ENCODE data around the gene TMEM171. TPM values are rescaled to one million over a fixed set of nuclear protein-coding genes. Genes with fewer than 3 reads are reported as not detected.

TMEM171 gene
- total RNA-seq, 2 donors from 2014 or later = not detected

DNA sequence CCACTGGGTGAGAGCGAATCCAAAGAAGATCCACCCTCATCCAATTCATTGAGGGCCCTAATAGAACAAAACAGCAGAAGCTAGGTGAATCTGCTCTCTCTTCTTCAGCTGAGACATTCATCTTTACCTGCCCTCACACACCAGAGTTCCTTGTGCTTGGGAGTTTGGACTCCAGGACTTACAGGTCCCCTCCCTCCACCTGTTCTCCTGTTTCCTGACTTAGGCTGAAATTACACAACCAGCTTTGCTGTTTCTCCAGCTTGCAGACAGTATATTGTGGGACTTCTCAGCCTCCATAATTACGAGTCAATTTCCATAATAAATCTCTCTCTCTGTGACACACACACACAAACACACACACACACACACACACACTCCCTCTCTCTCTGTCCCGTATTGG is 19.1 kb downstream of the TMEM171 start:
- Histone ChIP-seq H3K9me3 (no peaks in the 10 kb centered on the region), H3K4me1 (replicated peaks) (no peaks in the 10 kb centered on the region), H3K36me3 (no peaks in the 10 kb centered on the region), H3K4me3 (no peak overlapping the region), H3K27me3 (replicated peaks; ENCODE audit: insufficient read depth) (peaks cover 7% of the 10 kb centered on the region), H3K27ac (no peak overlapping the region)
- 67% methylated on average over 3 of the region's 3 CpGs for WGBS
- no peak for TF ChIP-seq POLR2AphosphoS5 (IDR thresholded peaks at IDR 0.05)
- no peak for TF ChIP-seq POLR2A (IDR thresholded peaks at IDR 0.05)
- TF ChIP-seq, protein P1, sequence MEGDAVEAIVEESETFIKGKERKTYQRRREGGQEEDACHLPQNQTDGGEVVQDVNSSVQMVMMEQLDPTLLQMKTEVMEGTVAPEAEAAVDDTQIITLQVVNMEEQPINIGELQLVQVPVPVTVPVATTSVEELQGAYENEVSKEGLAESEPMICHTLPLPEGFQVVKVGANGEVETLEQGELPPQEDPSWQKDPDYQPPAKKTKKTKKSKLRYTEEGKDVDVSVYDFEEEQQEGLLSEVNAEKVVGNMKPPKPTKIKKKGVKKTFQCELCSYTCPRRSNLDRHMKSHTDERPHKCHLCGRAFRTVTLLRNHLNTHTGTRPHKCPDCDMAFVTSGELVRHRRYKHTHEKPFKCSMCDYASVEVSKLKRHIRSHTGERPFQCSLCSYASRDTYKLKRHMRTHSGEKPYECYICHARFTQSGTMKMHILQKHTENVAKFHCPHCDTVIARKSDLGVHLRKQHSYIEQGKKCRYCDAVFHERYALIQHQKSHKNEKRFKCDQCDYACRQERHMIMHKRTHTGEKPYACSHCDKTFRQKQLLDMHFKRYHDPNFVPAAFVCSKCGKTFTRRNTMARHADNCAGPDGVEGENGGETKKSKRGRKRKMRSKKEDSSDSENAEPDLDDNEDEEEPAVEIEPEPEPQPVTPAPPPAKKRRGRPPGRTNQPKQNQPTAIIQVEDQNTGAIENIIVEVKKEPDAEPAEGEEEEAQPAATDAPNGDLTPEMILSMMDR (IDR thresholded peaks at IDR 0.05) = no peak
- DNase-seq (ENCODE audit: low spot score) = no peak
- intact Hi-C loops (cut with DNase I) = no loop called here

DNA sequence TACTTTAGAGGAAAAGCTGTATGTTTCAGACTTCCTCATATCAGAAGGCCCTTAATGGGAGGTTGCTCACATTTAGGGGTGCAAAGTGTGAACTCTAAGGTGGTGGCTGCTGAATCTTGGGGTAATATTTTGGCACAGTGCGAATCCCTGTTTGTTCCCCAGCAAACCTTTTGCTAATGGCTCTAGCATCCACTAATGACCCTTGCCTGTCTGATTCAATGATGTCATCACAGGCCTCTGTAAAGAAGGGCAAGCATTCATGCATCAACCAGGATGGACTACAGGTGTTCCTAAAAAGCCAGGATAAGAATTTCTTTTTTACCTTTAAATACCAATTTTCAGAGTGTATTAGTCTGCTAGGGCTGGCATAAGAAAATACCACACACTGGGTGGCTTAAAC is 20.4 kb downstream of the TMEM171 start:
- 96% methylated on average over 1 of the region's 1 CpG for WGBS

DNA sequence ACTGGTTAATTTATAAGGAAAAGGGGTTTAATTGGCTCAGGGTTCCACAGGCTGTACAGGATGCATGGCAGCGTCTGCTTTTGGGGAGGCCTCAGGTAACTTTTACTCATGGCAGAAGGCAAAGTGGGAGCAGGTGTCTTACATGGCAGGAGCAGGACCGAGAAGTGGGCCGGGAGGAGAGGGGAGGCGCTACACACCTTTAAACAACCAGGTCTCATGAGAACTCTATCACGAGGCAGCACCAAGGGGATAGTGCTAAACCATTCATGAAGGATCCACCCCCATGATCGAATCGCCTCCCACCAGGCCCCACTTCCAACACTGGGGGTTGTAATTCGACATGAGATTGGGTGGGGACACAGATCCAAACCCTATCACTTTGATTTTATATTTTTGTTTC is 21.7 kb downstream of the TMEM171 start:
- no peaks in the 10 kb centered on the region for H3K36me3 ChIP-seq
- H3K27ac ChIP-seq = no peak overlapping the region
- intact Hi-C loops (cut with DNase I) = no loop called here
- H3K9me3 ChIP-seq = no peaks in the 10 kb centered on the region
- H3K27me3 ChIP-seq (replicated peaks; ENCODE audit: insufficient read depth) = no peaks in the 10 kb centered on the region
- H3K4me3 ChIP-seq = no peak overlapping the region
- H3K4me1 ChIP-seq (replicated peaks) = no peaks in the 10 kb centered on the region
- no peak for DNase-seq (ENCODE audit: low spot score)
- WGBS = 68% methylated on average over 8 of the region's 8 CpGs
- TF ChIP-seq POLR2A (IDR thresholded peaks at IDR 0.05) (no peak), POLR2AphosphoS5 (IDR thresholded peaks at IDR 0.05) (no peak)
- TF ChIP-seq, protein P1 (IDR thresholded peaks at IDR 0.05) = no peak

More for the DNA sequence above, 20.4 kb downstream of the TMEM171 start:
- DNase-seq (ENCODE audit: low spot score) = no peak
- H3K36me3 ChIP-seq = no peaks in the 10 kb centered on the region
- H3K4me3 ChIP-seq = no peak overlapping the region
- no peaks in the 10 kb centered on the region for H3K4me1 ChIP-seq (replicated peaks)
- H3K27ac ChIP-seq = no peak overlapping the region
- TF ChIP-seq, protein P1 (IDR thresholded peaks at IDR 0.05) = no peak
- no peak for TF ChIP-seq POLR2AphosphoS5 (IDR thresholded peaks at IDR 0.05)
- TF ChIP-seq POLR2A (IDR thresholded peaks at IDR 0.05) = no peak
- intact Hi-C loops (cut with DNase I) = no loop called here
- H3K9me3 ChIP-seq = no peaks in the 10 kb centered on the region
- peaks cover 7% of the 10 kb centered on the region for H3K27me3 ChIP-seq (replicated peaks; ENCODE audit: insufficient read depth)

DNA sequence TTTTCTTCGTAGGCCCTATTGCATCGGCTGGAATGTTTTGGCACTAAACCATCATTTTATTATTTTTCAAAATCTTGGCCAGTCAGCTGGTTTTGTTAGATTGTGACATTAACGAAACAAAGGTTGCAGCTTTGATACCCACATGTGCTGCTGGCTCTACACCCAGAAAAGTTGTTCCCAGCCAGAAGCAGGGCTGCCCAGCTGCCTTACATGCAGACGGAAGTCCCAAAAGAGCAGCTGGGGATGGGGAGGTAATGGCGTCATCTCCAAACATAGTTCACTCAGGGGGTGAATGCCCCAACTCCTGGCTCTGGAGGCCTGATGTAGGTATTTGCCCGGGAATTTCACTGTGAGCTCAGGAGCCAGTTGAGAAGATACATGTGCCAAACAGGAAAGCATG is 23.3 kb downstream of the TMEM171 start:
- intact Hi-C loops (cut with DNase I) = no loop called here
- Histone ChIP-seq H3K36me3 (no peaks in the 10 kb centered on the region), H3K4me3 (no peak overlapping the region), H3K27me3 (replicated peaks; ENCODE audit: insufficient read depth) (no peaks in the 10 kb centered on the region), H3K27ac (no peak overlapping the region), H3K9me3 (no peaks in the 10 kb centered on the region), H3K4me1 (replicated peaks) (no peaks in the 10 kb centered on the region)
- DNase-seq (ENCODE audit: low spot score) = no peak
- WGBS = 82% methylated on average over 6 of the region's 6 CpGs
- TF ChIP-seq, protein P1 (IDR thresholded peaks at IDR 0.05) = no peak
- TF ChIP-seq POLR2AphosphoS5 (IDR thresholded peaks at IDR 0.05) (no peak), POLR2A (IDR thresholded peaks at IDR 0.05) (no peak)

DNA sequence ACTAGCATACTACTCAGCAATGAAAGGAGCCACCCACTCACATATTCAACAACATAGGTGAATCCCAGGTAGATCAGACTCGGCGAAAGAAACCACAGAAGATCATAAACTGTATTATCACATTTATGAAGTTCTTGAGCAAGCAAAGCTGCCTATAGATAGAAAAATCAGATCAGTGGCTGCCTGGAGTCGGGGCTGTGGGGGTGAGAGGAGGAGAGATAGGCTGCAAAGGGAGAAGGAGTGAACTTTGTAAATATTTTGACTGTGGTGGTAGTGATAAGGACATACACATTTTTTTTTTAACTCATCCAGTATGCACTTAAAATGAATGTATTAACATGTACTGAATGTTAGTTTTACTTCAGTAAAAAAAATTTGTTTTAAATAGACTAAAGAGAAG is 29.2 kb downstream of the TMEM171 start:
- no peak for TF ChIP-seq POLR2A (IDR thresholded peaks at IDR 0.05)
- TF ChIP-seq POLR2AphosphoS5 (IDR thresholded peaks at IDR 0.05) = no peak
- TF ChIP-seq, protein P1 (IDR thresholded peaks at IDR 0.05) = no peak
- intact Hi-C loops (cut with DNase I) = no loop called here
- 38% methylated on average over 3 of the region's 3 CpGs for WGBS

More for the DNA sequence above, 29.2 kb downstream of the TMEM171 start:
- no peaks in the 10 kb centered on the region for H3K27me3 ChIP-seq (replicated peaks; ENCODE audit: insufficient read depth)
- no peak for DNase-seq (ENCODE audit: low spot score)
- no peaks in the 10 kb centered on the region for H3K36me3 ChIP-seq
- H3K27ac ChIP-seq = no peak overlapping the region
- no peaks in the 10 kb centered on the region for H3K4me1 ChIP-seq (replicated peaks)
- H3K4me3 ChIP-seq = no peak overlapping the region
- H3K9me3 ChIP-seq = no peaks in the 10 kb centered on the region
